ENCODE data around the gene EFL1. TPM values are rescaled to one million over a fixed set of nuclear protein-coding genes. Genes with fewer than 3 reads are reported as not detected.

Gene EFL1
- total and polyA plus RNA-seq, 9 of the 15 experiments (the other 6 are each of a cell fraction or from before 2014, with no cell fraction given) = 4.8 to 32.5 (median 16.9) TPM

GRCh38 chr15:82114660-82115059, 147.9 kb downstream of the EFL1 start (continued):
- TF ChIP-seq ZBTB9 (CRISPR knock-in tag; IDR thresholded peaks at IDR 0.05) = no peak
- no peak for TF ChIP-seq HBP1 (CRISPR knock-in tag; IDR thresholded peaks at IDR 0.05)
- no peak for TF ChIP-seq GMEB1 (CRISPR knock-in tag; IDR thresholded peaks at IDR 0.05)
- no peak for TF ChIP-seq SRSF3 (IDR thresholded peaks at IDR 0.05; ENCODE audit: insufficient read depth, low read length)
- TF ChIP-seq TRIM28 (IDR thresholded peaks at IDR 0.05) = no peak
- no peak for TF ChIP-seq SIX5 (IDR thresholded peaks at IDR 0.05; ENCODE audit: borderline replicate concordance in 1 of 2, insufficient read depth in 1 of 2, low read depth in 1 of 2, low read length in 2 of 2)
- no peak for TF ChIP-seq ZNF830 (CRISPR knock-in tag; IDR thresholded peaks at IDR 0.05)
- no peak for TF ChIP-seq ZNF311 (CRISPR knock-in tag; IDR thresholded peaks at IDR 0.05)
- TF ChIP-seq ZNF444 (CRISPR knock-in tag; IDR thresholded peaks at IDR 0.05) = no peak

Measured in K562 (cell line).